A549 (cell line): ENCODE data around the gene SLC27A6. TPM values are rescaled to one million over a fixed set of nuclear protein-coding genes. Genes with fewer than 3 reads are reported as not detected.

Experiments
- ATAC-seq, 2 experiments: fragments of 200-7000 bp in 1 of 2; fragments of >200 bp in 1 of 2; cut with Nextera tagmentation in 1 of 2; cut with Tn5 transposase in 1 of 2; 3 replicates each; pipeline versions ENCODE4 v1.8.0 to v1.9.1; 2018 to 2020; ENCODE audit warnings: mild to moderate bottlenecking in 1 of 2, moderate library complexity in 1 of 2
- CTCF ChIA-PET: fragments of 300-600 bp; sonication (Branson Sonifier 250); formaldehyde crosslinking; extraction: SDS; loops from one replicate; lab custom pipeline; 2021; ENCODE audit warnings: antibody characterized with exemption, inconsistent platforms; lab: Yijun Ruan, JAX
- POLR2A ChIA-PET: fragments of 350-600 bp; formaldehyde crosslinking; extraction: SDS; loops from one replicate; lab custom pipeline; 2021; ENCODE audit warnings: antibody characterized with exemption, inconsistent platforms; lab: Yijun Ruan, JAX
- DNase-seq, 2 experiments: peaks; one replicate each; pipeline versions ENCODE4 v3.0.0 to v3.0.0-alpha.2; 2011 to 2016; ENCODE audit warnings: low read depth in 1 of 2, low spot score in 1 of 2
- FAIRE-seq: peaks from 2 replicates; lab custom pipeline; 2011; peaks lifted over from hg19 to GRCh38; lab: Jason Lieb, UNC
- H3K27ac ChIP-seq, 2 experiments: fragments of >200 bp; sonication (Bioruptor Twin); formaldehyde crosslinking; 3 replicates each; pipeline ENCODE4 v1.5.1; 2016 to 2017
- H3K4me1 ChIP-seq: fragments of >200 bp; sonication (Bioruptor Twin); formaldehyde crosslinking; 3 replicates; pipeline ENCODE4 v1.6.1; 2016
- H3K4me2 ChIP-seq: fragments of >200 bp; sonication (Bioruptor Twin); formaldehyde crosslinking; 3 replicates; pipeline ENCODE4 v1.6.1; 2016
- H3K4me3 ChIP-seq: fragments of >200 bp; sonication (Bioruptor Twin); formaldehyde crosslinking; 3 replicates; pipeline ENCODE4 v1.5.1; 2016
- H3K9me3 ChIP-seq: fragments of >200 bp; sonication (Bioruptor Twin); formaldehyde crosslinking; 3 replicates; pipeline ENCODE4 v1.6.1; 2016
- CEBPB ChIP-seq, 2 experiments: fragments of >200 bp in 1 of 2; sonication (Bioruptor Twin) in 1 of 2; formaldehyde crosslinking in 1 of 2; IDR thresholded peaks; 2 replicates each; pipeline ENCODE4 v1.6.1; 2012 to 2016
- CHD2 ChIP-seq: fragments of 150-350 bp; IDR thresholded peaks from 2 replicates; pipeline ENCODE4 v1.6.1; 2014; ENCODE audit warnings: low read length; ENCODE audit not compliant: partially characterized antibody
- EHMT2 ChIP-seq: fragments of 200-600 bp; sonication (generic); IDR thresholded peaks from 2 replicates; pipeline ENCODE4 v1.6.1; 2016; ENCODE audit warnings: antibody characterized with exemption, low read depth, mild to moderate bottlenecking, moderate library complexity
- ESRRA ChIP-seq: fragments of 150-350 bp; IDR thresholded peaks from 2 replicates; pipeline ENCODE4 v1.6.1; 2014; ENCODE audit warnings: mild to moderate bottlenecking, low read length, borderline replicate concordance
- FOSB ChIP-seq: fragments of 250-450 bp; sonication (Bioruptor Pico); IDR thresholded peaks from 2 replicates; pipeline ENCODE4 v1.5.0; 2020; ENCODE audit warnings: mild to moderate bottlenecking, moderate library complexity
- HDAC2 ChIP-seq: fragments of 200-600 bp; sonication (generic); IDR thresholded peaks from 2 replicates; pipeline ENCODE4 v1.6.1; 2016
- HEYL ChIP-seq: fragments of 250-450 bp; sonication (Bioruptor Pico); IDR thresholded peaks from 2 replicates; pipeline ENCODE4 v1.8.0; 2021; ENCODE audit warnings: mild to moderate bottlenecking, moderate library complexity
- HOXA7 ChIP-seq: fragments of 250-450 bp; sonication (Bioruptor Pico); IDR thresholded peaks from 2 replicates; pipeline ENCODE4 v1.5.0; 2020; ENCODE audit warnings: mild to moderate bottlenecking, moderate library complexity
- JUN ChIP-seq, 2 experiments: fragments of >200 bp; sonication (Bioruptor Twin); formaldehyde crosslinking; IDR thresholded peaks; 2 replicates in 1 of 2; 3 replicates in 1 of 2; pipeline ENCODE4 v1.6.1; 2016 to 2017
- JUNB ChIP-seq: fragments of >200 bp; sonication (Bioruptor Twin); formaldehyde crosslinking; IDR thresholded peaks from 2 replicates; pipeline ENCODE4 v1.6.1; 2016
- KDM1A ChIP-seq: fragments of 200-600 bp; sonication (generic); IDR thresholded peaks from 2 replicates; pipeline ENCODE4 v1.6.1; 2016; ENCODE audit warnings: low read depth, mild to moderate bottlenecking
- NPAS2 ChIP-seq: fragments of 250-450 bp; sonication (Bioruptor Pico); IDR thresholded peaks from 2 replicates; pipeline ENCODE4 v1.8.0; 2022; ENCODE audit warnings: mild to moderate bottlenecking, moderate library complexity, borderline replicate concordance
- RARB ChIP-seq: fragments of 250-450 bp; sonication (Bioruptor Pico); IDR thresholded peaks from 2 replicates; pipeline ENCODE4 v1.8.0; 2021; ENCODE audit warnings: mild to moderate bottlenecking, moderate library complexity
- RNF2 ChIP-seq: fragments of 200-600 bp; sonication (generic); IDR thresholded peaks from 2 replicates; pipeline ENCODE4 v1.6.1; 2016; ENCODE audit warnings: low read depth, mild to moderate bottlenecking, antibody characterized with exemption, moderate library complexity, borderline replicate concordance
- SMC3 ChIP-seq: fragments of >200 bp; sonication (Bioruptor Twin); formaldehyde crosslinking; IDR thresholded peaks from 3 replicates; pipeline ENCODE4 v1.6.1; 2018; ENCODE audit warnings: inconsistent platforms
- TP53 ChIP-seq: fragments of 250-450 bp; sonication (Bioruptor Pico); IDR thresholded peaks from 2 replicates; pipeline ENCODE4 v1.5.0; 2021; ENCODE audit warnings: mild to moderate bottlenecking, moderate library complexity
- ZC3H11A ChIP-seq: fragments of 450-650 bp; IDR thresholded peaks from 2 replicates; pipeline ENCODE4 v1.6.1; 2014; ENCODE audit warnings: antibody characterized with exemption, mild to moderate bottlenecking
- ZFP36 ChIP-seq: fragments of 450-650 bp; IDR thresholded peaks from 2 replicates; pipeline ENCODE4 v1.6.1; 2014; ENCODE audit warnings: borderline replicate concordance; ENCODE audit not compliant: partially characterized antibody
- ZNF302 ChIP-seq: fragments of 250-450 bp; sonication (Bioruptor Pico); IDR thresholded peaks from 2 replicates; pipeline ENCODE4 v1.9.0; 2021; ENCODE audit warnings: inconsistent platforms, mild to moderate bottlenecking, moderate library complexity
- ZSCAN20 ChIP-seq: fragments of 250-450 bp; sonication (Bioruptor Pico); IDR thresholded peaks from 2 replicates; pipeline ENCODE4 v1.8.0; 2022; ENCODE audit warnings: mild to moderate bottlenecking, moderate library complexity
- WGBS: methylation state at CpG from one replicate; pipeline ENCODE4 v1.1.6; 2017; ENCODE audit errors: missing lambda C conversion rate; 5-methylcytosine and 5-hydroxymethylcytosine counted together
- polyA plus RNA-seq, 4 experiments: library from polyadenylated mRNA; depleted of rRNA in 3 of 4; stranded (reverse); fragments of >200 nt; fragmentation: RNase III in 1 of 4; extraction: RNeasy Plus Mini Kit Qiagen cat#74134 plus additional on column Dnase treatment in 1 of 4; gene quantifications; 2 replicates in 3 of 4; 3 replicates in 1 of 4; pipeline ENCODE4 v1.2.3, GENCODE V29; 2011 to 2017
- TF ChIP-seq, protein P1 (sequence below): fragments of >200 bp; sonication (Bioruptor Twin); formaldehyde crosslinking; IDR thresholded peaks from 2 replicates; pipeline ENCODE4 v1.6.1; 2016
- TF ChIP-seq, protein P2 (sequence below): fragments of 150-350 bp; IDR thresholded peaks from 2 replicates; pipeline ENCODE4 v1.6.1; 2014; ENCODE audit warnings: low read depth, mild to moderate bottlenecking, low read length
- TF ChIP-seq, protein P3 (sequence below): fragments of 250-450 bp; sonication (Bioruptor Pico); IDR thresholded peaks from 2 replicates; pipeline ENCODE4 v1.5.0; 2020; ENCODE audit warnings: low read depth, mild to moderate bottlenecking, moderate library complexity
- TF ChIP-seq, protein P4 (sequence below): fragments of 200-600 bp; sonication (generic); IDR thresholded peaks from 2 replicates; pipeline ENCODE4 v1.6.1; 2016; ENCODE audit warnings: antibody characterized with exemption, mild to moderate bottlenecking, moderate library complexity
- TF ChIP-seq, protein P5 (sequence below): fragments of 250-450 bp; sonication (Bioruptor Pico); IDR thresholded peaks from 2 replicates; pipeline ENCODE4 v1.5.0; 2021; ENCODE audit warnings: mild to moderate bottlenecking, moderate library complexity, borderline replicate concordance

SLC27A6 gene
- polyA plus RNA-seq, 2 of the 4 experiments (the other 2 are of a cell fraction), result 0.05 TPM; not detected in 1

DNA sequence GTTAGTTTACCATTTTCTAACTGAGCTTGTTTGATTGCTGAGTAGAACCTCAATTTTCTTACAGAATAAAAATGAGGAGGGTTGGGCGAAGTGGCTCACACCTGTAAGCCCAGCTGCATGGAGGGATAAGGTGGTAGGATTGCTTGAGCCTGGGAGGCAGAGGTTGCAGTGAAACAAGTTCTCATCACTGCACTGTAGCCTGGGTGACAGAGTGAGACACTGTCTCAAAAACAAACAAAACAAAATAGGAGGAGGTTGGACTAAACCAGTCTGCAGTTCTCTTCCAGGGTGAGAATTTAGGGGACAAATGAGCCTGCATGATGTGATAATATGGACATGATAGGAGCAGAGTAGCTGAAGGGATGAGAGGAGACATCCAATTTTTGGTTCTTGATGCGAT, 57.3 kb downstream of the SLC27A6 start:
- Histone ChIP-seq H3K4me3 (no peak overlapping the region), H3K4me1 (no peaks in the 10 kb centered on the region), H3K4me2 (no peak overlapping the region), H3K27ac (no peak overlapping the region), H3K9me3 (no peaks in the 10 kb centered on the region)
- WGBS, result 3% methylated on average over 2 of the region's 2 CpGs
- no peak for TF ChIP-seq HEYL (CRISPR knock-in tag)
- no peak for TF ChIP-seq RARB (CRISPR knock-in tag)
- no peak for TF ChIP-seq TP53
- no peak for TF ChIP-seq JUNB
- no peak for TF ChIP-seq ZC3H11A
- TF ChIP-seq, protein P1, sequence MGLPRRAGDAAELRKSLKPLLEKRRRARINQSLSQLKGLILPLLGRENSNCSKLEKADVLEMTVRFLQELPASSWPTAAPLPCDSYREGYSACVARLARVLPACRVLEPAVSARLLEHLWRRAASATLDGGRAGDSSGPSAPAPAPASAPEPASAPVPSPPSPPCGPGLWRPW, result no peak
- TF ChIP-seq CEBPB (IDR thresholded peaks at IDR 0.05), result no peak
- TF ChIP-seq FOSB (CRISPR knock-in tag), result no peak
- TF ChIP-seq ZSCAN20, result no peak
- no peak for TF ChIP-seq SMC3
- TF ChIP-seq, protein P2, sequence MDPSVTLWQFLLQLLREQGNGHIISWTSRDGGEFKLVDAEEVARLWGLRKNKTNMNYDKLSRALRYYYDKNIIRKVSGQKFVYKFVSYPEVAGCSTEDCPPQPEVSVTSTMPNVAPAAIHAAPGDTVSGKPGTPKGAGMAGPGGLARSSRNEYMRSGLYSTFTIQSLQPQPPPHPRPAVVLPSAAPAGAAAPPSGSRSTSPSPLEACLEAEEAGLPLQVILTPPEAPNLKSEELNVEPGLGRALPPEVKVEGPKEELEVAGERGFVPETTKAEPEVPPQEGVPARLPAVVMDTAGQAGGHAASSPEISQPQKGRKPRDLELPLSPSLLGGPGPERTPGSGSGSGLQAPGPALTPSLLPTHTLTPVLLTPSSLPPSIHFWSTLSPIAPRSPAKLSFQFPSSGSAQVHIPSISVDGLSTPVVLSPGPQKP, result no peak
- no peak for TF ChIP-seq ESRRA
- ChIA-PET CTCF (no interaction called here), POLR2A (no interaction called here)
- ATAC-seq (no peak), FAIRE-seq (no peak), DNase-seq (no peak)

DNA sequence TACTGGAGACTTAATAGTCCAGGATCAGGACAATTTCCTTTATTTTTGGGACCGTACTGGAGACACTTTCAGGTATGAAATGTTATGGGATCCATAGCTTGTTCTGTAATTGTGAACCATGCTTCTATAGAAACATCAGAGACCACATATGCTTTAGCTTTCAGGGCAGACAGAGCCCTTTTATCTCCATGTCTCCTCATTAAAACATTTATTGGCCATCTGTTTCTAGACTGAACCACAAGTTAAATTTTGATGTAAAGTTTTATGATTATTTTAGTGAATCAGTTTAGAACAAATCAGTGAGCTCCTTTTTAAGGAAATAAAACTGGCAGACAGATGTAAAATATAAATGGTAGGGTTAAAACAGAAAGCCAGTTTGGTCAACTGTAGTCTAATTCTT, 62.0 kb downstream of the SLC27A6 start:
- CTCF ChIA-PET, result no interaction called here
- POLR2A ChIA-PET, result no interaction called here
- TF ChIP-seq RNF2, result no peak
- TF ChIP-seq, protein P2, result no peak
- no peak for TF ChIP-seq ZSCAN20
- TF ChIP-seq, protein P3, sequence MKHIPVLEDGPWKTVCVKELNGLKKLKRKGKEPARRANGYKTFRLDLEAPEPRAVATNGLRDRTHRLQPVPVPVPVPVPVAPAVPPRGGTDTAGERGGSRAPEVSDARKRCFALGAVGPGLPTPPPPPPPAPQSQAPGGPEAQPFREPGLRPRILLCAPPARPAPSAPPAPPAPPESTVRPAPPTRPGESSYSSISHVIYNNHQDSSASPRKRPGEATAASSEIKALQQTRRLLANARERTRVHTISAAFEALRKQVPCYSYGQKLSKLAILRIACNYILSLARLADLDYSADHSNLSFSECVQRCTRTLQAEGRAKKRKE, result no peak
- TF ChIP-seq EHMT2, result no peak
- TF ChIP-seq JUN (IDR thresholded peaks at IDR 0.05), result no peak
- no peak for TF ChIP-seq ZC3H11A
- no peak for TF ChIP-seq CEBPB (IDR thresholded peaks at IDR 0.05)
- TF ChIP-seq NPAS2, result no peak
- TF ChIP-seq KDM1A, result no peak
- TF ChIP-seq FOSB (CRISPR knock-in tag), result no peak
- TF ChIP-seq HOXA7, result no peak
- no peak for TF ChIP-seq ZNF302 (CRISPR knock-in tag)
- TF ChIP-seq, protein P4, sequence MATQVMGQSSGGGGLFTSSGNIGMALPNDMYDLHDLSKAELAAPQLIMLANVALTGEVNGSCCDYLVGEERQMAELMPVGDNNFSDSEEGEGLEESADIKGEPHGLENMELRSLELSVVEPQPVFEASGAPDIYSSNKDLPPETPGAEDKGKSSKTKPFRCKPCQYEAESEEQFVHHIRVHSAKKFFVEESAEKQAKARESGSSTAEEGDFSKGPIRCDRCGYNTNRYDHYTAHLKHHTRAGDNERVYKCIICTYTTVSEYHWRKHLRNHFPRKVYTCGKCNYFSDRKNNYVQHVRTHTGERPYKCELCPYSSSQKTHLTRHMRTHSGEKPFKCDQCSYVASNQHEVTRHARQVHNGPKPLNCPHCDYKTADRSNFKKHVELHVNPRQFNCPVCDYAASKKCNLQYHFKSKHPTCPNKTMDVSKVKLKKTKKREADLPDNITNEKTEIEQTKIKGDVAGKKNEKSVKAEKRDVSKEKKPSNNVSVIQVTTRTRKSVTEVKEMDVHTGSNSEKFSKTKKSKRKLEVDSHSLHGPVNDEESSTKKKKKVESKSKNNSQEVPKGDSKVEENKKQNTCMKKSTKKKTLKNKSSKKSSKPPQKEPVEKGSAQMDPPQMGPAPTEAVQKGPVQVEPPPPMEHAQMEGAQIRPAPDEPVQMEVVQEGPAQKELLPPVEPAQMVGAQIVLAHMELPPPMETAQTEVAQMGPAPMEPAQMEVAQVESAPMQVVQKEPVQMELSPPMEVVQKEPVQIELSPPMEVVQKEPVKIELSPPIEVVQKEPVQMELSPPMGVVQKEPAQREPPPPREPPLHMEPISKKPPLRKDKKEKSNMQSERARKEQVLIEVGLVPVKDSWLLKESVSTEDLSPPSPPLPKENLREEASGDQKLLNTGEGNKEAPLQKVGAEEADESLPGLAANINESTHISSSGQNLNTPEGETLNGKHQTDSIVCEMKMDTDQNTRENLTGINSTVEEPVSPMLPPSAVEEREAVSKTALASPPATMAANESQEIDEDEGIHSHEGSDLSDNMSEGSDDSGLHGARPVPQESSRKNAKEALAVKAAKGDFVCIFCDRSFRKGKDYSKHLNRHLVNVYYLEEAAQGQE, result no peak
- TF ChIP-seq HDAC2, result no peak
- no peak for TF ChIP-seq CHD2
- no peak for TF ChIP-seq ZFP36
- TF ChIP-seq, protein P5, sequence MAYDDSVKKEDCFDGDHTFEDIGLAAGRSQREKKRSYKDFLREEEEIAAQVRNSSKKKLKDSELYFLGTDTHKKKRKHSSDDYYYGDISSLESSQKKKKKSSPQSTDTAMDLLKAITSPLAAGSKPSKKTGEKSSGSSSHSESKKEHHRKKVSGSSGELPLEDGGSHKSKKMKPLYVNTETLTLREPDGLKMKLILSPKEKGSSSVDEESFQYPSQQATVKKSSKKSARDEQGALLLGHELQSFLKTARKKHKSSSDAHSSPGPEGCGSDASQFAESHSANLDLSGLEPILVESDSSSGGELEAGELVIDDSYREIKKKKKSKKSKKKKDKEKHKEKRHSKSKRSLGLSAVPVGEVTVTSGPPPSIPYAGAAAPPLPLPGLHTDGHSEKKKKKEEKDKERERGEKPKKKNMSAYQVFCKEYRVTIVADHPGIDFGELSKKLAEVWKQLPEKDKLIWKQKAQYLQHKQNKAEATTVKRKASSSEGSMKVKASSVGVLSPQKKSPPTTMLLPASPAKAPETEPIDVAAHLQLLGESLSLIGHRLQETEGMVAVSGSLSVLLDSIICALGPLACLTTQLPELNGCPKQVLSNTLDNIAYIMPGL (CRISPR knock-in tag), result no peak
- ATAC-seq (no peak), FAIRE-seq (no peak), DNase-seq (no peak)
- 0% methylated on average over 1 of the region's 1 CpG for WGBS
- Histone ChIP-seq H3K4me3 (no peak overlapping the region), H3K4me2 (no peak overlapping the region), H3K9me3 (no peaks in the 10 kb centered on the region), H3K27ac (no peak overlapping the region), H3K4me1 (no peaks in the 10 kb centered on the region)
